ENCODE measurements around the gene KIF15.
"Not testable (repeated sequence)": the region's sequence is repeated elsewhere in the genome, so short reads cannot be mapped to it uniquely, and the experiment has no call there.

Gene KIF15

GRCh38 chr3:44821206-44821605 lies 59.6 kb downstream of the KIF15 start:
- not testable (repeated sequence) for H2BK15ac ChIP-seq (ENCODE audit: low read depth, poor library complexity, severe bottlenecking); H3K4ac ChIP-seq (ENCODE audit: low read depth in 1 of 2, low read length in 2 of 2); H2BK12ac ChIP-seq (ENCODE audit: low read length in 2 of 2); H3K36me3 ChIP-seq (ENCODE audit: control insufficient read depth in 1 of 2, insufficient read depth in 2 of 2, low read depth in 1 of 2, low read length in 2 of 2); H3K27me3 ChIP-seq (ENCODE audit: control insufficient read depth in 1 of 2, insufficient read depth in 1 of 2, low read length in 2 of 2); H2BK120ac ChIP-seq (ENCODE audit: low read depth, low read length); H2AK5ac ChIP-seq (ENCODE audit: low read length, severe bottlenecking); H3K4me2 ChIP-seq (ENCODE audit: low read length, poor library complexity, severe bottlenecking); H3K79me1 ChIP-seq (replicated peaks; ENCODE audit: low read length, poor library complexity, severe bottlenecking); H3K27ac ChIP-seq (ENCODE audit: low read length, poor library complexity, severe bottlenecking); H3K4me3 ChIP-seq (ENCODE audit: insufficient read depth in 1 of 2, low read depth in 1 of 2, low read length in 2 of 2); H3K18ac ChIP-seq (ENCODE audit: low read depth in 1 of 2, low read length in 2 of 2); H3K4me1 ChIP-seq (ENCODE audit: control insufficient read depth, insufficient read depth, low read depth, low read length); H3K14ac ChIP-seq (ENCODE audit: low read length in 2 of 2); H4K91ac ChIP-seq (ENCODE audit: low read length); H3K23ac ChIP-seq (ENCODE audit: low read length in 2 of 2); H2AFZ ChIP-seq (ENCODE audit: low read depth, low read length); H4K8ac ChIP-seq (ENCODE audit: low read length); H2BK5ac ChIP-seq (ENCODE audit: low read depth, low read length, poor library complexity, severe bottlenecking); H3K9me3 ChIP-seq (ENCODE audit: control insufficient read depth, low read length); H3K9ac ChIP-seq (ENCODE audit: low read length); DNase-seq
- 94% methylated on average over 18 of the region's 34 CpGs for WGBS

- Histone ChIP-seq H3K9me3 (ENCODE audit: control insufficient read depth, low read length) (no peaks in the 10 kb centered on the region), H3K36me3 (ENCODE audit: control insufficient read depth in 1 of 2, insufficient read depth in 2 of 2, low read depth in 1 of 2, low read length in 2 of 2) (no peaks in the 10 kb centered on the region), H3K4me2 (ENCODE audit: low read length, poor library complexity, severe bottlenecking) (no peak overlapping the region), H2BK5ac (ENCODE audit: low read depth, low read length, poor library complexity, severe bottlenecking) (no peak overlapping the region), H4K8ac (ENCODE audit: low read length) (no peak overlapping the region), H3K14ac (ENCODE audit: low read length in 2 of 2) (no peak overlapping the region), H2AFZ (ENCODE audit: low read depth, low read length) (no peak overlapping the region), H4K91ac (ENCODE audit: low read length) (no peak overlapping the region), H3K27ac (ENCODE audit: low read length, poor library complexity, severe bottlenecking) (peak overlapping the region; percentile 48), H2BK120ac (ENCODE audit: low read depth, low read length) (no peak overlapping the region), H3K79me1 (replicated peaks; ENCODE audit: low read length, poor library complexity, severe bottlenecking) (peaks cover 2% of the 10 kb centered on the region), H2AK5ac (ENCODE audit: low read length, severe bottlenecking) (no peak overlapping the region), H2BK15ac (ENCODE audit: low read depth, poor library complexity, severe bottlenecking) (no peak overlapping the region), H3K4ac (ENCODE audit: low read depth in 1 of 2, low read length in 2 of 2) (no peak overlapping the region), H3K4me1 (ENCODE audit: control insufficient read depth, insufficient read depth, low read depth, low read length) (peaks cover 3% of the 10 kb centered on the region), H3K18ac (ENCODE audit: low read depth in 1 of 2, low read length in 2 of 2) (no peak overlapping the region), H2BK12ac (ENCODE audit: low read length in 2 of 2) (no peak overlapping the region), H3K4me3 (ENCODE audit: insufficient read depth in 1 of 2, low read depth in 1 of 2, low read length in 2 of 2) (no peak overlapping the region), H3K23ac (ENCODE audit: low read length in 2 of 2) (no peak overlapping the region), H3K9ac (ENCODE audit: low read length) (peak overlapping the region; percentile 1), H3K27me3 (ENCODE audit: control insufficient read depth in 1 of 2, insufficient read depth in 1 of 2, low read length in 2 of 2) (no peaks in the 10 kb centered on the region)
- DNase-seq = peak; percentile 69
- 50% methylated on average over 1 of the region's 2 CpGs for WGBS
These were observed 63.8 kb downstream of the KIF15 start for GRCh38 chr3:44825264-44825925.

GRCh38 chr3:44827196-44827595 lies 65.6 kb downstream of the KIF15 start:
- H3K23ac ChIP-seq (ENCODE audit: low read length in 2 of 2) = no peak overlapping the region
- WGBS = 100% methylated on average over 1 of the region's 3 CpGs
- H3K4me2 ChIP-seq (ENCODE audit: low read length, poor library complexity, severe bottlenecking) = no peak overlapping the region
- H3K18ac ChIP-seq (ENCODE audit: low read depth in 1 of 2, low read length in 2 of 2) = no peak overlapping the region
- peaks cover 2% of the 10 kb centered on the region for H3K79me1 ChIP-seq (replicated peaks; ENCODE audit: low read length, poor library complexity, severe bottlenecking)
- no peak overlapping the region for H2AFZ ChIP-seq (ENCODE audit: low read depth, low read length)
- no peak overlapping the region for H3K4me3 ChIP-seq (ENCODE audit: insufficient read depth in 1 of 2, low read depth in 1 of 2, low read length in 2 of 2)
- H3K27ac ChIP-seq (ENCODE audit: low read length, poor library complexity, severe bottlenecking) = no peak overlapping the region
- H2BK12ac ChIP-seq (ENCODE audit: low read length in 2 of 2) = no peak overlapping the region
- H3K14ac ChIP-seq (ENCODE audit: low read length in 2 of 2) = no peak overlapping the region
- DNase-seq = no peak
- no peak overlapping the region for H3K4ac ChIP-seq (ENCODE audit: low read depth in 1 of 2, low read length in 2 of 2)
- no peak overlapping the region for H4K91ac ChIP-seq (ENCODE audit: low read length)
- H2AK5ac ChIP-seq (ENCODE audit: low read length, severe bottlenecking) = no peak overlapping the region
- no peak overlapping the region for H4K8ac ChIP-seq (ENCODE audit: low read length)
- H3K27me3 ChIP-seq (ENCODE audit: control insufficient read depth in 1 of 2, insufficient read depth in 1 of 2, low read length in 2 of 2) = no peaks in the 10 kb centered on the region
- no peaks in the 10 kb centered on the region for H3K9me3 ChIP-seq (ENCODE audit: control insufficient read depth, low read length)
- H2BK15ac ChIP-seq (ENCODE audit: low read depth, poor library complexity, severe bottlenecking) = no peak overlapping the region
- no peak overlapping the region for H3K9ac ChIP-seq (ENCODE audit: low read length)
- H3K4me1 ChIP-seq (ENCODE audit: control insufficient read depth, insufficient read depth, low read depth, low read length) = peaks cover 3% of the 10 kb centered on the region
- no peaks in the 10 kb centered on the region for H3K36me3 ChIP-seq (ENCODE audit: control insufficient read depth in 1 of 2, insufficient read depth in 2 of 2, low read depth in 1 of 2, low read length in 2 of 2)
- H2BK120ac ChIP-seq (ENCODE audit: low read depth, low read length) = no peak overlapping the region
- no peak overlapping the region for H2BK5ac ChIP-seq (ENCODE audit: low read depth, low read length, poor library complexity, severe bottlenecking)

GRCh38 chr3:44831232-44831631 lies 69.6 kb downstream of the KIF15 start:
- no peak overlapping the region for H4K8ac ChIP-seq (ENCODE audit: low read length)
- H2AFZ ChIP-seq (ENCODE audit: low read depth, low read length) = no peak overlapping the region
- peaks cover 0 to 2% of the 10 kb centered on the region in 2 experiments for H3K36me3 ChIP-seq (ENCODE audit: control insufficient read depth in 1 of 2, insufficient read depth in 2 of 2, low read depth in 1 of 2, low read length in 2 of 2)
- no peak overlapping the region for H2BK12ac ChIP-seq (ENCODE audit: low read length in 2 of 2)
- H2AK5ac ChIP-seq (ENCODE audit: low read length, severe bottlenecking) = no peak overlapping the region
- H2BK120ac ChIP-seq (ENCODE audit: low read depth, low read length) = no peak overlapping the region
- H3K27me3 ChIP-seq (ENCODE audit: control insufficient read depth in 1 of 2, insufficient read depth in 1 of 2, low read length in 2 of 2) = no peaks in the 10 kb centered on the region
- WGBS = 100% methylated on average over 3 of the region's 5 CpGs
- no peak overlapping the region for H2BK5ac ChIP-seq (ENCODE audit: low read depth, low read length, poor library complexity, severe bottlenecking)
- no peaks in the 10 kb centered on the region for H3K9me3 ChIP-seq (ENCODE audit: control insufficient read depth, low read length)
- H3K4me3 ChIP-seq (ENCODE audit: insufficient read depth in 1 of 2, low read depth in 1 of 2, low read length in 2 of 2) = no peak overlapping the region
- DNase-seq = no peak
- no peak overlapping the region for H2BK15ac ChIP-seq (ENCODE audit: low read depth, poor library complexity, severe bottlenecking)
- H3K9ac ChIP-seq (ENCODE audit: low read length) = no peak overlapping the region
- H3K4me1 ChIP-seq (ENCODE audit: control insufficient read depth, insufficient read depth, low read depth, low read length) = no peaks in the 10 kb centered on the region
- H3K18ac ChIP-seq (ENCODE audit: low read depth in 1 of 2, low read length in 2 of 2) = no peak overlapping the region
- H3K4ac ChIP-seq (ENCODE audit: low read depth in 1 of 2, low read length in 2 of 2) = no peak overlapping the region
- H3K79me1 ChIP-seq (replicated peaks; ENCODE audit: low read length, poor library complexity, severe bottlenecking) = no peaks in the 10 kb centered on the region
- H3K4me2 ChIP-seq (ENCODE audit: low read length, poor library complexity, severe bottlenecking) = no peak overlapping the region
- H3K14ac ChIP-seq (ENCODE audit: low read length in 2 of 2) = no peak overlapping the region
- no peak overlapping the region for H3K23ac ChIP-seq (ENCODE audit: low read length in 2 of 2)
- H3K27ac ChIP-seq (ENCODE audit: low read length, poor library complexity, severe bottlenecking) = no peak overlapping the region
- no peak overlapping the region for H4K91ac ChIP-seq (ENCODE audit: low read length)

Measured in mesenchymal stem cell (in vitro differentiated cells and primary cell).